GM23338 (cell line): ENCODE data around the gene SLC4A2. TPM values are rescaled to one million over a fixed set of nuclear protein-coding genes. Genes with fewer than 3 reads are reported as not detected.

Experiments used
- ATAC-seq: fragments of 200-7000 bp; cut with Tn5 transposase; 3 replicates; pipeline ENCODE4 v1.9.1; 2020
- DNase-seq: peaks from one replicate; pipeline ENCODE4 v3.0.0-alpha.2; 2015; ENCODE audit warnings: low spot score
- H2AFZ ChIP-seq: fragments of 200-600 bp; sonication (generic); 2 replicates; pipeline ENCODE4 v1.8.0; 2016; ENCODE audit warnings: antibody characterized with exemption, mild to moderate bottlenecking, moderate library complexity
- H3F3A ChIP-seq: fragments of 200-600 bp; sonication (generic); replicated peaks from 2 replicates; pipeline ENCODE4 v1.8.0; 2017; ENCODE audit warnings: antibody characterized with exemption, mixed run types, low read depth
- H3K27ac ChIP-seq: fragments of 200-600 bp; sonication (generic); 2 replicates; pipeline ENCODE4 v1.6.1; 2016; ENCODE audit warnings: low read depth
- H3K27me3 ChIP-seq: fragments of 200-600 bp; sonication (generic); 2 replicates; pipeline ENCODE4 v1.8.0; 2016; ENCODE audit warnings: mild to moderate bottlenecking, mixed run types, moderate library complexity; ENCODE audit not compliant: insufficient read depth
- H3K36me3 ChIP-seq: fragments of 200-600 bp; sonication (generic); 2 replicates; pipeline ENCODE4 v1.8.0; 2016; ENCODE audit warnings: mild to moderate bottlenecking; ENCODE audit not compliant: insufficient read depth
- H3K4me1 ChIP-seq: fragments of 200-600 bp; sonication (generic); 2 replicates; pipeline ENCODE4 v1.8.0; 2016; ENCODE audit warnings: mild to moderate bottlenecking, moderate library complexity; ENCODE audit not compliant: insufficient read depth
- H3K4me2 ChIP-seq: fragments of 200-600 bp; sonication (generic); 2 replicates; pipeline ENCODE4 v1.7.1; 2017; ENCODE audit warnings: mixed run types
- H3K4me3 ChIP-seq: fragments of 200-600 bp; sonication (generic); 2 replicates; pipeline ENCODE4 v1.6.1; 2016; ENCODE audit warnings: mixed run types
- H3K79me2 ChIP-seq: fragments of 200-600 bp; sonication (generic); replicated peaks from 2 replicates; pipeline ENCODE4 v1.8.0; 2017; ENCODE audit warnings: mild to moderate bottlenecking; ENCODE audit not compliant: insufficient read depth
- H3K9me2 ChIP-seq: fragments of 200-600 bp; sonication (generic); 2 replicates; pipeline ENCODE4 v1.8.0; 2017; ENCODE audit not compliant: insufficient read depth
- H4K20me1 ChIP-seq: fragments of 200-600 bp; sonication (generic); replicated peaks from 2 replicates; pipeline ENCODE4 v1.8.0; 2017; ENCODE audit warnings: mild to moderate bottlenecking; ENCODE audit not compliant: insufficient read depth
- H3K27ac Mint-ChIP-seq: 2 replicates; pipeline ENCODE4 v1.8.0; 2020; ENCODE audit warnings: inconsistent platforms, mild to moderate bottlenecking, moderate library complexity, mixed read lengths
- H3K27me3 Mint-ChIP-seq: 3 replicates; pipeline ENCODE4 v1.8.0; 2022; ENCODE audit warnings: low read depth, mild to moderate bottlenecking, moderate library complexity, mixed read lengths, inconsistent platforms; ENCODE audit not compliant: insufficient read depth, poor library complexity
- H3K36me3 Mint-ChIP-seq: 3 replicates; pipeline ENCODE4 v1.8.0; 2021; ENCODE audit warnings: low read depth, mild to moderate bottlenecking, inconsistent platforms, moderate library complexity, mixed read lengths
- H3K4me1 Mint-ChIP-seq: 3 replicates; pipeline ENCODE4 v1.8.0; 2020; ENCODE audit warnings: mild to moderate bottlenecking, inconsistent platforms, mixed read lengths
- H3K4me3 Mint-ChIP-seq: 3 replicates; pipeline ENCODE4 v1.8.0; 2021; ENCODE audit warnings: moderate library complexity, mild to moderate bottlenecking, inconsistent platforms, mixed read lengths
- H3K9me3 Mint-ChIP-seq: 3 replicates; pipeline ENCODE4 v1.8.0; 2020; ENCODE audit warnings: moderate library complexity, mild to moderate bottlenecking, inconsistent platforms, mixed read lengths
- CREB1 ChIP-seq: fragments of 250-450 bp; sonication (Bioruptor Pico); IDR thresholded peaks from 2 replicates; pipeline ENCODE4 v1.5.0; 2020; ENCODE audit warnings: low read depth, mild to moderate bottlenecking, moderate library complexity
- CTCF ChIP-seq, 2 experiments: fragments of 200-600 bp in 1 of 2; sonication (generic) in 1 of 2; conservative IDR thresholded peaks; 2 replicates each; pipeline versions ENCODE4 v1.5.1 to v1.6.1; 2016 to 2017; ENCODE audit warnings: antibody characterized with exemption in 2 of 2, low read depth in 2 of 2, mild to moderate bottlenecking in 2 of 2, moderate library complexity in 1 of 2
- ETS1 ChIP-seq: IDR thresholded peaks from 2 replicates; pipeline ENCODE4 v1.6.1; 2016; ENCODE audit warnings: antibody characterized with exemption
- EZH2 ChIP-seq: fragments of 200-600 bp; sonication (generic); IDR thresholded peaks from one replicate; pipeline ENCODE4 v1.8.0; 2017; ENCODE audit warnings: antibody characterized with exemption, mild to moderate bottlenecking, low read depth; ENCODE audit not compliant: unreplicated experiment
- EZH2phosphoT487 ChIP-seq: fragments of 200-600 bp; sonication (generic); IDR thresholded peaks from one replicate; pipeline ENCODE4 v1.8.1; 2018; ENCODE audit warnings: antibody characterized with exemption; ENCODE audit not compliant: unreplicated experiment
- JUNB ChIP-seq: IDR thresholded peaks from one replicate; pipeline ENCODE4 v1.6.1; 2016; ENCODE audit warnings: antibody characterized with exemption; ENCODE audit not compliant: unreplicated experiment
- NANOG ChIP-seq: IDR thresholded peaks from 2 replicates; pipeline ENCODE4 v1.6.1; 2016; ENCODE audit warnings: antibody characterized with exemption, borderline replicate concordance
- POLR2AphosphoS5 ChIP-seq: IDR thresholded peaks from 2 replicates; pipeline ENCODE4 v1.6.1; 2016; ENCODE audit warnings: antibody characterized with exemption, low read depth
- REST ChIP-seq: IDR thresholded peaks from one replicate; pipeline ENCODE4 v1.6.1; 2018; ENCODE audit warnings: antibody characterized with exemption; ENCODE audit not compliant: unreplicated experiment
- STAT1 ChIP-seq: IDR thresholded peaks from one replicate; pipeline ENCODE4 v1.6.1; 2016; ENCODE audit warnings: antibody characterized with exemption; ENCODE audit not compliant: unreplicated experiment
- ZNF331 ChIP-seq: fragments of 250-450 bp; sonication (Bioruptor Pico); IDR thresholded peaks from 2 replicates; pipeline ENCODE4 v1.5.0; 2020; ENCODE audit warnings: low read depth, mild to moderate bottlenecking, moderate library complexity
- ZNF462 ChIP-seq: fragments of 250-450 bp; sonication (Bioruptor Pico); IDR thresholded peaks from 2 replicates; pipeline ENCODE4 v1.5.0; 2020; ENCODE audit warnings: mild to moderate bottlenecking, moderate library complexity
- polyA plus RNA-seq: library from polyadenylated mRNA; unstranded; fragments of >200 nt; fragmentation: Nextera tagmentation; extraction: Ambion mirVana; gene quantifications from 2 replicates; pipeline ENCODE4 v1.2.1, GENCODE V29; 2016
- total RNA-seq: library from RNA; depleted of rRNA; stranded (reverse); fragments of >200 nt; shearing (Covaris generic); gene quantifications from 2 replicates; pipeline ENCODE4 v1.2.3, GENCODE V29; 2014

Gene SLC4A2
- total and polyA plus RNA-seq, 2 experiments from 2014 or later = 64.8 to 106 TPM

DNA sequence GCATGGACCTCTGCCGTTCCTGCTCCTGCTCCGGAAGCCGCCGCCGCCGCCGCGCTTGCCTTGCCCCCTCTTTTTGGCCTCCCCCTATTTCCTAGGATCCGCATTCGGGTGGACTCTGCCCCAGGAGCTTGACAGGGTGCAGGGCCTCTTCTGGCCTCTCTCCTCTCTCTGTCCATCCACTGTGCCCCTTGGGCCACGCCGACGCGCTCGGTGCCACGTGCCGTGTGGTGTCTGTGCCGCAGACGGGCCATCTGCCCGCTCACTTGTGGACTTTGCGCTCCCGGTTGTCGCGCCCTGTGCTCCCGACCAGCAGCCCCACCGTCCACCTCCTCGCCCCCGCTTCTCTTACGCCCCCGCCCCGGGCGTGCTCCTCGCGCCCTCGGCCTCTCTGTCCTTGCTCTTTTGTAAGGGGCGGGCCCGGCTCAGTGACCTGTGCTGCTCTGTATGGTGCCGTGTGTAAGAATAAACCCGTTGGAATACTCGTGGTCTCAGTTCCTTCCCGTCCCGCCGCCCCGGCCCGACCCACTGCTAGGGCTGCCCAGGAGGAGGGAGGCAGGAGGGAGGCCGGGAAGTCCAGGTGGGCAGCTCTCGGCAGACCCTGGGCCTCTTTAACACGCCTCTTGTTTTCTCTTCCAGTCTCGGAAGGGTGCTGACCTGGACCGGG, 63.9 kb downstream of the SLC4A2 start:
- TF ChIP-seq CREB1 (CRISPR knock-in tag) (no peak), REST (no peak), ZNF462 (CRISPR knock-in tag) (no peak), EZH2phosphoT487 (no peak), CTCF (conservative IDR thresholded peaks at IDR 0.05; ENCODE audit: low read depth in 2 of 2) (no peak), NANOG (no peak), STAT1 (no peak), ETS1 (no peak), JUNB (no peak), POLR2AphosphoS5 (no peak), EZH2 (no peak), ZNF331 (no peak)
- no peaks in the 10 kb centered on the region for H3K9me2 ChIP-seq
- no peaks in the 10 kb centered on the region; the same call in 1 of the 2 replicates for H3K36me3 ChIP-seq
- H3K4me2 ChIP-seq = no peak overlapping the region
- Mint-ChIP-seq H3K4me3 (no peak overlapping the region), H3K9me3 (no peaks in the 10 kb centered on the region), H3K4me1 (peaks cover 39% of the 10 kb centered on the region), H3K36me3 (peaks cover 39% of the 10 kb centered on the region), H3K27me3 (peaks cover 39% of the 10 kb centered on the region), H3K27ac (no peak overlapping the region)
- peaks cover 15% of the 10 kb centered on the region for H3K4me1 ChIP-seq
- peaks cover 21% of the 10 kb centered on the region for H3F3A ChIP-seq
- no peaks in the 10 kb centered on the region for H3K79me2 ChIP-seq
- ATAC-seq = no peak
- H3K27ac ChIP-seq = no peak overlapping the region
- peaks cover 22% of the 10 kb centered on the region for H3K27me3 ChIP-seq
- H3K4me3 ChIP-seq = no peak overlapping the region
- no peak for DNase-seq
- peaks cover 23% of the 10 kb centered on the region for H4K20me1 ChIP-seq
- no peak overlapping the region for H2AFZ ChIP-seq
